Trophoblast cell (in vitro differentiated cells and primary cell): ENCODE measurements around the gene DOCK11.

Experiments
- DNase-seq, 2 donors: peaks; one replicate each; pipeline ENCODE4 v3.0.0-alpha.2; 2016
- H2AFZ ChIP-seq: 2 replicates; pipeline ENCODE4 v1.6.1; 2013; ENCODE audit warnings: low read length, moderate library complexity, mild to moderate bottlenecking; ENCODE audit not compliant: insufficient read depth, poor library complexity
- H2AK5ac ChIP-seq: 2 replicates; pipeline ENCODE4 v1.6.1; 2013; ENCODE audit warnings: mild to moderate bottlenecking, low read length
- H2BK120ac ChIP-seq: 2 replicates; pipeline ENCODE4 v1.6.1; 2013; ENCODE audit warnings: low read length, mild to moderate bottlenecking, moderate library complexity; ENCODE audit not compliant: insufficient read depth, poor library complexity
- H2BK12ac ChIP-seq: 2 replicates; pipeline ENCODE4 v1.6.1; 2013; ENCODE audit warnings: mild to moderate bottlenecking, low read length, moderate library complexity
- H2BK5ac ChIP-seq: 2 replicates; pipeline ENCODE4 v1.6.1; 2013; ENCODE audit warnings: low read length, low read depth, moderate library complexity, mild to moderate bottlenecking; ENCODE audit not compliant: poor library complexity
- H3K14ac ChIP-seq: 2 replicates; pipeline ENCODE4 v1.6.1; 2013; ENCODE audit warnings: mild to moderate bottlenecking, low read length
- H3K18ac ChIP-seq: 2 replicates; pipeline ENCODE4 v1.6.1; 2013; ENCODE audit warnings: mild to moderate bottlenecking, low read length
- H3K23ac ChIP-seq: 2 replicates; pipeline ENCODE4 v1.6.1; 2013; ENCODE audit warnings: low read length
- H3K27ac ChIP-seq: 2 replicates; pipeline ENCODE4 v1.5.1; 2013; ENCODE audit warnings: low read depth, mild to moderate bottlenecking, inconsistent platforms, low read length, moderate library complexity
- H3K27me3 ChIP-seq: 2 replicates; pipeline ENCODE4 v1.6.1; 2013; ENCODE audit warnings: inconsistent platforms, mild to moderate bottlenecking, low read length, moderate library complexity; ENCODE audit not compliant: insufficient read depth
- H3K36me3 ChIP-seq, 2 experiments: 1 replicate in 1 of 2; 2 replicates in 1 of 2; pipeline ENCODE4 v1.6.1; 2013; ENCODE audit warnings: low read length in 2 of 2, mild to moderate bottlenecking in 2 of 2, moderate library complexity in 1 of 2; ENCODE audit not compliant: insufficient read depth in 2 of 2, control insufficient read depth in 1 of 2
- H3K4ac ChIP-seq: 2 replicates; pipeline ENCODE4 v1.6.1; 2013; ENCODE audit warnings: low read depth, mild to moderate bottlenecking, low read length, moderate library complexity
- H3K4me1 ChIP-seq, 2 experiments: 1 replicate in 1 of 2; 2 replicates in 1 of 2; pipeline ENCODE4 v1.6.1; 2013; ENCODE audit warnings: low read length in 2 of 2, mild to moderate bottlenecking in 2 of 2, moderate library complexity in 1 of 2; ENCODE audit not compliant: insufficient read depth in 2 of 2, control insufficient read depth in 1 of 2
- H3K4me2 ChIP-seq: 2 replicates; pipeline ENCODE4 v1.6.1; 2013; ENCODE audit warnings: inconsistent platforms, mild to moderate bottlenecking, low read length, moderate library complexity
- H3K4me3 ChIP-seq: 2 replicates; pipeline ENCODE4 v1.5.1; 2013; ENCODE audit warnings: mild to moderate bottlenecking, low read depth, low read length, inconsistent platforms
- H3K79me1 ChIP-seq: one replicate; pipeline ENCODE4 v1.6.1; 2013; ENCODE audit warnings: low read length
- H3K79me2 ChIP-seq: 2 replicates; pipeline ENCODE4 v1.6.1; 2013; ENCODE audit warnings: low read length, mild to moderate bottlenecking; ENCODE audit not compliant: control insufficient read depth, insufficient read depth, poor library complexity
- H3K9ac ChIP-seq: 2 replicates; pipeline ENCODE4 v1.6.1; 2013; ENCODE audit warnings: mild to moderate bottlenecking, low read length
- H3K9me3 ChIP-seq: 2 replicates; pipeline ENCODE4 v1.6.1; 2013; ENCODE audit warnings: low read depth, mild to moderate bottlenecking, control low read depth, inconsistent platforms, low read length; ENCODE audit not compliant: insufficient read depth
- H4K12ac ChIP-seq: 2 replicates; pipeline ENCODE4 v1.6.1; 2013; ENCODE audit warnings: low read depth, mild to moderate bottlenecking, low read length, moderate library complexity
- H4K8ac ChIP-seq: 2 replicates; pipeline ENCODE4 v1.6.1; 2013; ENCODE audit warnings: low read depth, mild to moderate bottlenecking, low read length, moderate library complexity
- H4K91ac ChIP-seq: one replicate; pipeline ENCODE4 v1.6.1; 2013; ENCODE audit warnings: low read depth, mild to moderate bottlenecking, low read length, moderate library complexity
- WGBS: extraction: QIAGEN DNeasy Blood & Tissue Kit; methylation state at CpG from one replicate; pipeline ENCODE4 v1.1.7; 2013; ENCODE audit warnings: missing lambda C conversion rate; ENCODE audit not compliant: insufficient read length, insufficient coverage; ENCODE audit errors: extremely low coverage; 5-methylcytosine and 5-hydroxymethylcytosine counted together

The DOCK11 gene

GRCh38 chrX:118540342-118540741 lies 44.7 kb downstream of the DOCK11 start:
- Histone ChIP-seq H3K27ac (no peak overlapping the region), H3K79me2 (no peaks in the 10 kb centered on the region), H3K18ac (no peak overlapping the region), H3K79me1 (no peaks in the 10 kb centered on the region), H2AFZ (no peak overlapping the region), H3K14ac (no peak overlapping the region), H3K4me2 (no peak overlapping the region), H3K4me3 (no peak overlapping the region), H4K12ac (no peak overlapping the region), H3K23ac (no peak overlapping the region), H4K8ac (no peak overlapping the region), H3K4me1 (peaks cover 0 to 2% of the 10 kb centered on the region in 2 experiments), H3K4ac (no peak overlapping the region), H2BK5ac (no peak overlapping the region), H2BK12ac (no peak overlapping the region), H2BK120ac (no peak overlapping the region), H3K36me3 (no peaks in the 10 kb centered on the region), H2AK5ac (no peak overlapping the region), H3K9me3 (no peaks in the 10 kb centered on the region), H4K91ac (no peak overlapping the region), H3K9ac (no peak overlapping the region), H3K27me3 (no peaks in the 10 kb centered on the region)
- WGBS, result no CpG with 5 or more reads among the region's 4 CpGs
- no peak for DNase-seq

DNA sequence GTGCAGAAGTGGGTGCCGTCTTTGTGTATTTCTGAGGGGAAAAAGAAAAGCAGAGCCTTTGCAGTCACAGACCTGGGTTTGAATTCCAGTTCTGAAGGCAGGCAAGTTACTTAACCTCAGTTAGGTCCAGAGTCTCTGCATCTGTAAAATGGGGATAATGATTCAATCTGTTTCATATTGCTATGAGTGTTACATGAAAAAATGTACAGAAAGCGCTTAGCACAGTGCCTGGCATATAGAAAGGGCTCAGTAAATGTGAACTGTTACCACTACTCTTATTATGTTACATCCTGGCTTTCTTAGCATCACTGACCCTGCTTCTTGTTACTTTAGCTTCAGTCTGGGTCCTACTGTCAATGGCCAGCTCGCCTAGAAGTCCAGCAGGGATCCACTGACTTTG lies 45.9 kb downstream of the DOCK11 start:
- H4K8ac ChIP-seq, result no peak overlapping the region
- no peak overlapping the region for H3K27ac ChIP-seq
- no peak overlapping the region for H3K18ac ChIP-seq
- no peak overlapping the region for H3K23ac ChIP-seq
- H3K36me3 ChIP-seq, result no peaks in the 10 kb centered on the region
- no peaks in the 10 kb centered on the region for H3K27me3 ChIP-seq
- no peak overlapping the region for H2BK120ac ChIP-seq
- no CpG with 5 or more reads among the region's 3 CpGs for WGBS
- H3K14ac ChIP-seq, result no peak overlapping the region
- no peaks in the 10 kb centered on the region for H3K79me2 ChIP-seq
- no peak overlapping the region for H2AFZ ChIP-seq
- no peak overlapping the region for H4K12ac ChIP-seq
- H2BK5ac ChIP-seq, result no peak overlapping the region
- H2AK5ac ChIP-seq, result no peak overlapping the region
- H4K91ac ChIP-seq, result no peak overlapping the region
- no peak overlapping the region for H3K9ac ChIP-seq
- no peak overlapping the region for H3K4ac ChIP-seq
- H3K4me1 ChIP-seq, result peaks cover 0 to 2% of the 10 kb centered on the region in 2 experiments
- no peak overlapping the region for H3K4me3 ChIP-seq
- no peaks in the 10 kb centered on the region for H3K9me3 ChIP-seq
- no peaks in the 10 kb centered on the region for H3K79me1 ChIP-seq
- H2BK12ac ChIP-seq, result no peak overlapping the region
- DNase-seq, result no peak
- no peak overlapping the region for H3K4me2 ChIP-seq

GRCh38 chrX:118545510-118545909 lies 49.9 kb downstream of the DOCK11 start:
- H2BK120ac ChIP-seq, result no peak overlapping the region
- H3K79me2 ChIP-seq, result no peaks in the 10 kb centered on the region
- no peak overlapping the region for H4K91ac ChIP-seq
- no peak overlapping the region for H3K23ac ChIP-seq
- no peak overlapping the region for H3K4me2 ChIP-seq
- H3K4me3 ChIP-seq, result no peak overlapping the region
- no peaks in the 10 kb centered on the region for H3K27me3 ChIP-seq
- H3K4ac ChIP-seq, result no peak overlapping the region
- no peaks in the 10 kb centered on the region for H3K9me3 ChIP-seq
- no peaks in the 10 kb centered on the region for H3K36me3 ChIP-seq
- H3K18ac ChIP-seq, result no peak overlapping the region
- no peak overlapping the region for H2AK5ac ChIP-seq
- no CpG with 5 or more reads among the region's 5 CpGs for WGBS
- H4K12ac ChIP-seq, result no peak overlapping the region
- no peak overlapping the region for H3K9ac ChIP-seq
- no peak overlapping the region for H4K8ac ChIP-seq
- no peaks in the 10 kb centered on the region for H3K79me1 ChIP-seq
- H3K14ac ChIP-seq, result no peak overlapping the region
- H2BK12ac ChIP-seq, result no peak overlapping the region
- no peak overlapping the region for H2BK5ac ChIP-seq
- no peak for DNase-seq
- no peaks in the 10 kb centered on the region for H3K4me1 ChIP-seq
- H2AFZ ChIP-seq, result no peak overlapping the region
- H3K27ac ChIP-seq, result no peak overlapping the region

GRCh38 chrX:118548841-118549240 lies 53.2 kb downstream of the DOCK11 start:
- no peaks in the 10 kb centered on the region for H3K9me3 ChIP-seq
- no peak overlapping the region for H3K4ac ChIP-seq
- no CpG with 5 or more reads among the region's 3 CpGs for WGBS
- H3K9ac ChIP-seq, result no peak overlapping the region
- no peak overlapping the region for H2BK120ac ChIP-seq
- H3K4me1 ChIP-seq, result no peaks in the 10 kb centered on the region
- no peaks in the 10 kb centered on the region for H3K79me2 ChIP-seq
- no peaks in the 10 kb centered on the region for H3K36me3 ChIP-seq
- no peak overlapping the region for H2AFZ ChIP-seq
- no peak overlapping the region for H3K27ac ChIP-seq
- DNase-seq, result no peak
- no peak overlapping the region for H2BK12ac ChIP-seq
- no peak overlapping the region for H2BK5ac ChIP-seq
- no peak overlapping the region for H4K12ac ChIP-seq
- no peak overlapping the region for H4K8ac ChIP-seq
- H2AK5ac ChIP-seq, result no peak overlapping the region
- no peak overlapping the region for H3K18ac ChIP-seq
- H3K4me3 ChIP-seq, result no peak overlapping the region
- no peak overlapping the region for H3K23ac ChIP-seq
- H3K79me1 ChIP-seq, result no peaks in the 10 kb centered on the region
- H3K14ac ChIP-seq, result no peak overlapping the region
- no peaks in the 10 kb centered on the region for H3K27me3 ChIP-seq
- H4K91ac ChIP-seq, result no peak overlapping the region
- no peak overlapping the region for H3K4me2 ChIP-seq
